ENCODE measurements around the gene RSBN1. TPM values are rescaled to one million over a fixed set of nuclear protein-coding genes. Genes with fewer than 3 reads are reported as not detected.
A peak's percentile ranks its signal among the peaks of the same experiment; 100 is the strongest.

RSBN1 gene
- total RNA-seq, 4 donors from 2014 or later, result 33.5 to 56.4 (median 38.3) TPM

- Histone ChIP-seq H3K4me3 (peak overlapping the region; percentile 44 to 96), H3K27me3 (no peaks in the 10 kb centered on the region), H3K36me3 (no peaks in the 10 kb centered on the region), H3K4me1 (peaks cover 0 to 5% of the 10 kb centered on the region in 2 donors), H3K27ac (peak overlapping the region; percentile 95), H3K9me3 (no peaks in the 10 kb centered on the region)
- peak; percentile 27 for DNase-seq
- intact Hi-C loops (cut with DNase I; ENCODE audit: low total_unique reads), result no loop called here
- TF ChIP-seq POLR2A (IDR thresholded peaks at IDR 0.05), result no peak
- no peak for TF ChIP-seq CTCF (IDR thresholded peaks at IDR 0.05)
Observed at GRCh38 chr1:113812661-113813135, 422 bp upstream of the RSBN1 start.

DNA sequence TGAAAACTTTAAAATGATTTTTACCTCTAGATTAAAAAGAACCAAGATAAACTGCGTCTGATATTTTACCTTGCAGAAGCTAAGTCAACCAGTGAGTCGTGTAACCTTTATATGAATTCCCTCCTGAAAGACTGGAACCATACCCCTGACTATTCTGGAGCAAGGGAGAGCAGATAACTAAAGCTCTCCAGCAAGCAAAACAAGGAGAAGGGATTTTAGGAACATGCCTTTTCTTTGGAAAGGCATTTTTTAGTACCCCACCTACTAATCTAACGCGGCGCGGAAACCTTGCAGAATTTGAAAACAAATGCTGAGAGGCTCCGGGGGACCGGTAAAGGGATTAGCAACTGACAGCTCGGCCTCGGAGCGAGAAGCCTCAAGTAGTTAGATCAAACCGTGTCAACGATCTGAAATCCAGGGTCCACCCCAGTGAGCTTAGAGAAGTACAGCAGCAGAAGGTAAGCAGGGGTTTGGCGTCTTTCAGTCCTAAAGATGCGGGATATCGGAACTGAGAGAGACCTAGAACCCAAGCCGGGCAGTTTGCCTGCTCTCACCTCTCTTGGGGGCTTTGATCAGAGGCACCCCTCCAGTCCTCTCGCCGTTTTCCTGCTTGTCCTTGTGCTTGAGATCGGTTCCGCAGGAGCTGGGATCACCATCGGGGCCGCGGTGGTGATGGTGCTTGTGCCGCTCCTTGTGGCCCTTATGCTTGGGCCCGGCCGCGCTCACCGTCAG, 954 bp downstream of the RSBN1 start:
- intact Hi-C loops (cut with DNase I; ENCODE audit: low total_unique reads), result no loop called here
- TF ChIP-seq POLR2A (IDR thresholded peaks at IDR 0.05) (no peak), CTCF (IDR thresholded peaks at IDR 0.05) (no peak)
- H3K9me3 ChIP-seq, result no peaks in the 10 kb centered on the region
- no peak for DNase-seq
- H3K27ac ChIP-seq, result peak overlapping the region; percentile 95
- no peaks in the 10 kb centered on the region for H3K36me3 ChIP-seq
- H3K27me3 ChIP-seq, result no peaks in the 10 kb centered on the region
- H3K4me3 ChIP-seq, result peak overlapping the region; percentile 96 to 98
- H3K4me1 ChIP-seq, result peaks cover 0 to 5% of the 10 kb centered on the region in 2 donors

DNA sequence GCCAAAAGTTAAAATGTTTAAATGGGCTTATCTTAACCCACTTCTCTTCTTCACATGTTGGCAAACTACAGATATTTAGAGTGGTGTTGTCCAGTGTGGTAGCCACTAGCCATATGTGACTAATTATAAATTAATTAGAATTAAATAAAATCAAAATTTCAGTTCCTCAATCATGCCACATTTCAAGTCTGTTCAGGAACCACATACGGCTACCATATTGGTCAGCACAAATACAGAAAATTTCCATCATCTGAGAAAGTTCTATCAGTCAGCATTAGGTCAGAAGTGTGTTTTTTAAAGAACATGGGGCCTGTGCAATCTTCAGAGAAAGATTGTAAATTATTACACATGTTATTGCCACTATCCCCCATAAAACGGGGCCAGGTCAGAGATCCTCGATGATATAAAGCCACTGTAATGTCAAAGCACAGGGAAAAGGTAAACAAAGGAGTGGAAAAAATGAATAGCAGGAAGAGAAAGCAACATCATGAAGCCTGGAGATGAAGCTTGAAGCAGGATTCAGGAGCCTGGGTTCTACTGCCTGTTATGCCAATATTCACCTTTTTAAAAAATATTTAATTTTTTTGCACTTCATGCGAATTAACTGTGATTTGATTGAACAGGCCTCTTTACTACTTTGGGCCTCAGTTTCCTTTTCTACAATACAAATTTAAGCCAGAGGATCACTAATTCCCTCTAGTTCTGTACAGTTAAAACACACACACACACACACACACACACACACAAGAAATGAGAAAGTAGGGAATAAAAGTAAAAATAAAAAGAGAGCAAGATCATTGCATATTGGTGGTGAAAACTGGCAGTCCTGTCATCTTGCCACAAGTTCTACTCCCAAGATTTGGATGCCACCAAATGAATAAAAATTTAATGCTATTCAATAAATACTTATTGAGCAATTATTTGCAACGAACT, 2.3 kb downstream of the RSBN1 start:
- Histone ChIP-seq H3K9me3 (no peaks in the 10 kb centered on the region), H3K4me3 (peak overlapping the region in 1 of 2 donors; percentile 98), H3K36me3 (no peaks in the 10 kb centered on the region), H3K4me1 (peaks cover 0 to 5% of the 10 kb centered on the region in 2 donors), H3K27ac (peak overlapping the region in 1 of 2 donors; percentile 95), H3K27me3 (no peaks in the 10 kb centered on the region)
- intact Hi-C loops (cut with DNase I; ENCODE audit: low total_unique reads), result no loop called here
- no peak for TF ChIP-seq POLR2A (IDR thresholded peaks at IDR 0.05)
- no peak for TF ChIP-seq CTCF (IDR thresholded peaks at IDR 0.05)
- DNase-seq, result no peak

DNA sequence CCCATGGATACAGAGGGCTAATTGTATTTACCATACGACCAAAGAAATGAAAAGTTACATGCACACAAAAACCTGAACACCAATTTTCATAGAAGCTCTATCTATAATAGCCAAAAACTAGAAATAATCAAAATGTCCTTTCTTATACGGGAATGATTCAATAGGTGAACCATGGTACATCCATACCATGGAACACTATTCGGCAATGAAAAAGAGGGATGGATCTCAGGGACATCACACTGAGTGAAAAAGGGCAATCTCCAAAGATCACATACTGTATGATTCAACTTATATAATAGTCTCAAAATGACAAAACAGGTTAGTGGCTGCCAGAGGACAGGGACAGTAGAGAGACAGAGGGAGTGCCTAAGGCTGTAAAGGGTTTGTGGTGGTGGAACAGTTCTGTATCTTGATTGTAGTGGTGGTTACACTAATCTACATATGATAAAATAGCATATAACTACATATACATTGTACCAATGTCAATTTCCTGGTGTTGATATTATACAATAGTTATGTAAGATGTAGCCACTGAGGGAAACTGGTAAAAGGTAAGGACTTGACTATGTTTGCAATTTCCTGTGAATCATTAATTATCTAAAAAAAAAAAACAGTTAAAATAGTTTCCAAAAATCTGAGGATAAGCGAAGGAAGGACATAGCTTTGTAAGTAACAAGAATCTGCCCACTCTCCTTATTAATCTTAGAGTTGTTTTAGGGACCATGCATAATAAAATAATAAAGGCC, 3.7 kb downstream of the RSBN1 start:
- H3K4me1 ChIP-seq, result peaks cover 0 to 5% of the 10 kb centered on the region in 2 donors
- no peak for TF ChIP-seq POLR2A (IDR thresholded peaks at IDR 0.05)
- no peaks in the 10 kb centered on the region for H3K9me3 ChIP-seq
- DNase-seq, result no peak
- H3K27ac ChIP-seq, result peak overlapping the region in 1 of 2 donors; percentile 95
- no peaks in the 10 kb centered on the region for H3K27me3 ChIP-seq
- intact Hi-C loops (cut with DNase I; ENCODE audit: low total_unique reads), result no loop called here
- H3K36me3 ChIP-seq, result no peaks in the 10 kb centered on the region
- H3K4me3 ChIP-seq, result no peak overlapping the region

DNA sequence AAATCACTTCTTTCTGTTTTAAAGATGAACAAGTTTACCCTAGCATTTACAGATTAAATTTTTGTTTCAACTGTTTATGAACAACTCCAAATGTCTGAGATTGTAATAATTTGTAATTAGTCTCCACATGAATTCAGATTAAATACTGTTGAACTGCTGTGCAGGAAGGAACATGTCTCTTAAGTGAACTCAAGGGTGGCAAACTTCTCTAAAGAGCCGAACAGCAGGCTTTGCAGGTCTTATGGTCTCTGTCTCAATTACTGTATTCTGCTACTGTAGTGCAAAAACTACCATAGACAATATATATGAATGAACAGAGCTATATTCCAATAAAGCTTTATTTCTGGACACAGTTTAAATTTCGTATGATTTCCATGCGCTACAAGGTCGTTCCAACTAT, 6.6 kb downstream of the RSBN1 start:
- no peak for TF ChIP-seq POLR2A (IDR thresholded peaks at IDR 0.05)
- TF ChIP-seq CTCF (IDR thresholded peaks at IDR 0.05), result no peak
- Histone ChIP-seq H3K4me3 (no peak overlapping the region), H3K9me3 (no peaks in the 10 kb centered on the region), H3K27ac (no peak overlapping the region), H3K36me3 (no peaks in the 10 kb centered on the region), H3K4me1 (peaks cover 0 to 5% of the 10 kb centered on the region in 2 donors), H3K27me3 (no peaks in the 10 kb centered on the region)
- DNase-seq, result no peak
- intact Hi-C loops (cut with DNase I; ENCODE audit: low total_unique reads), result no loop called here
